Measurements from ENCODE around the gene SMG1. TPM values are rescaled to one million over a fixed set of nuclear protein-coding genes. Genes with fewer than 3 reads are reported as not detected.

SMG1 gene
- total RNA-seq, 1 experiment from 2014 or later, result 96.4 TPM

DNA sequence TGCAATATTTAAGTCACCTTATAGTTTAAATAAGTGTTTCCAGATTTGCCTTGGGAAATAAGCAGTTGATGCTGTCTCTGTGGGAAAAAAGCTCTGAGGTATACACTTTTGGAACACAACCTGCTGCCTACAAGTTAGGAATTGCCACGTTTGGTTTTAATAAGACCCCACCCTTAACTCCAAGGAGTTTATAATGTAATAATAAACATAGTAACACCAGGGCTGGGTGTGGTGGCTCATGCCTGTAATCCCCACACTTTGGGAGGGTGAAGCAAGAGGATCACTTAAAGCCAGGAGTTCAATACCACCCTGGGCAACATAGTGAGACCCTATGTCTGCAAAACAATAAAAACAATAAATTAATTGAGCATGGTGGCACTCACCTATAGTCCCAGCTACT, 15.9 kb upstream of the SMG1 start:
- Histone ChIP-seq H4K8ac (replicated peaks; ENCODE audit: insufficient read length, low read depth, low read length) (no peak overlapping the region), H3K27ac (ENCODE audit: insufficient read length, low read depth, low read length) (no peak overlapping the region), H3K79me2 (ENCODE audit: insufficient read depth, low read length) (no peaks in the 10 kb centered on the region), H4K91ac (ENCODE audit: insufficient read length, low read depth, low read length) (no peak overlapping the region), H4K20me1 (ENCODE audit: control insufficient read depth, insufficient read depth, insufficient read length) (no peaks in the 10 kb centered on the region), H3K56ac (ENCODE audit: insufficient read length, low read depth, low read length) (no peak overlapping the region), H2BK20ac (ENCODE audit: low read depth, low read length, poor library complexity, severe bottlenecking) (no peak overlapping the region), H3K23me2 (ENCODE audit: insufficient read length, low read depth, low read length, poor library complexity, severe bottlenecking) (no peaks in the 10 kb centered on the region), H3K9me3 (ENCODE audit: control insufficient read depth, low read depth, low read length) (no peaks in the 10 kb centered on the region), H2AK5ac (ENCODE audit: insufficient read length, low read length) (no peak overlapping the region), H2BK120ac (ENCODE audit: low read depth, low read length, poor library complexity, severe bottlenecking) (no peak overlapping the region), H3T11ph (ENCODE audit: low read length) (no peak overlapping the region), H2BK15ac (ENCODE audit: low read depth, low read length) (no peak overlapping the region), H2BK12ac (ENCODE audit: insufficient read length, low read depth, low read length) (no peak overlapping the region), H3K4me2 (ENCODE audit: insufficient read depth, insufficient read length, low read length) (no peak overlapping the region), H3K9ac (ENCODE audit: extremely low read depth, insufficient read length, low read length) (no peak overlapping the region), H3K23ac (ENCODE audit: insufficient read length, low read depth, low read length) (no peak overlapping the region), H3K27me3 (ENCODE audit: insufficient read depth, low read length) (no peaks in the 10 kb centered on the region), H3K4ac (ENCODE audit: low read depth, low read length) (no peak overlapping the region), H2AFZ (ENCODE audit: low read length) (no peak overlapping the region), H3K18ac (ENCODE audit: insufficient read length, low read depth, low read length) (no peak overlapping the region), H2BK5ac (ENCODE audit: insufficient read length, low read length) (no peak overlapping the region), H3K79me1 (ENCODE audit: insufficient read depth, low read depth, low read length, poor library complexity, severe bottlenecking) (no peaks in the 10 kb centered on the region), H3K14ac (ENCODE audit: insufficient read depth, low read length) (no peak overlapping the region), H4K5ac (ENCODE audit: insufficient read length, low read depth, low read length) (no peak overlapping the region), H3K4me1 (ENCODE audit: insufficient read depth, low read length) (no peaks in the 10 kb centered on the region)
- no peak overlapping the region for H3K27ac Mint-ChIP-seq
- H3K9me3 Mint-ChIP-seq, result peaks cover 0 to 4% of the 10 kb centered on the region in 2 experiments; a peak in 1 of 5 replicates
- TF ChIP-seq CTCF (conservative IDR thresholded peaks at IDR 0.05), result no peak
- peaks cover 1% of the 10 kb centered on the region for H3K27me3 Mint-ChIP-seq (ENCODE audit: low read depth)
- no peak for DNase-seq
- peaks cover 9 to 14% of the 10 kb centered on the region in 2 experiments for H3K4me1 Mint-ChIP-seq
- no peak overlapping the region for H3K4me3 Mint-ChIP-seq
- H3K36me3 Mint-ChIP-seq (ENCODE audit: insufficient read depth in 1 of 3, low read depth in 3 of 3), result no peaks in the 10 kb centered on the region
- no CpG with 5 or more reads among the region's 1 CpG for WGBS (ENCODE audit: extremely low coverage, insufficient read length, low lambda C conversion rate)
